GM12872 (cell line): Measurements from ENCODE around the gene HLA-E.

Source experiments
- TF ChIP-seq, protein P1 (sequence below): IDR thresholded peaks from 3 replicates; pipeline ENCODE4 v1.5.1; 2011; ENCODE audit warnings: low read depth, mild to moderate bottlenecking, low read length, moderate library complexity; ENCODE audit not compliant: insufficient read depth

Gene HLA-E

GRCh38 chr6:30463651-30464618 lies 25.4 kb upstream of the HLA-E start:
- TF ChIP-seq, protein P1, sequence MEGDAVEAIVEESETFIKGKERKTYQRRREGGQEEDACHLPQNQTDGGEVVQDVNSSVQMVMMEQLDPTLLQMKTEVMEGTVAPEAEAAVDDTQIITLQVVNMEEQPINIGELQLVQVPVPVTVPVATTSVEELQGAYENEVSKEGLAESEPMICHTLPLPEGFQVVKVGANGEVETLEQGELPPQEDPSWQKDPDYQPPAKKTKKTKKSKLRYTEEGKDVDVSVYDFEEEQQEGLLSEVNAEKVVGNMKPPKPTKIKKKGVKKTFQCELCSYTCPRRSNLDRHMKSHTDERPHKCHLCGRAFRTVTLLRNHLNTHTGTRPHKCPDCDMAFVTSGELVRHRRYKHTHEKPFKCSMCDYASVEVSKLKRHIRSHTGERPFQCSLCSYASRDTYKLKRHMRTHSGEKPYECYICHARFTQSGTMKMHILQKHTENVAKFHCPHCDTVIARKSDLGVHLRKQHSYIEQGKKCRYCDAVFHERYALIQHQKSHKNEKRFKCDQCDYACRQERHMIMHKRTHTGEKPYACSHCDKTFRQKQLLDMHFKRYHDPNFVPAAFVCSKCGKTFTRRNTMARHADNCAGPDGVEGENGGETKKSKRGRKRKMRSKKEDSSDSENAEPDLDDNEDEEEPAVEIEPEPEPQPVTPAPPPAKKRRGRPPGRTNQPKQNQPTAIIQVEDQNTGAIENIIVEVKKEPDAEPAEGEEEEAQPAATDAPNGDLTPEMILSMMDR = no peak

- TF ChIP-seq, protein P1 = no peak
Measured at GRCh38 chr6:30465595-30466306, 23.6 kb upstream of the HLA-E start.

DNA sequence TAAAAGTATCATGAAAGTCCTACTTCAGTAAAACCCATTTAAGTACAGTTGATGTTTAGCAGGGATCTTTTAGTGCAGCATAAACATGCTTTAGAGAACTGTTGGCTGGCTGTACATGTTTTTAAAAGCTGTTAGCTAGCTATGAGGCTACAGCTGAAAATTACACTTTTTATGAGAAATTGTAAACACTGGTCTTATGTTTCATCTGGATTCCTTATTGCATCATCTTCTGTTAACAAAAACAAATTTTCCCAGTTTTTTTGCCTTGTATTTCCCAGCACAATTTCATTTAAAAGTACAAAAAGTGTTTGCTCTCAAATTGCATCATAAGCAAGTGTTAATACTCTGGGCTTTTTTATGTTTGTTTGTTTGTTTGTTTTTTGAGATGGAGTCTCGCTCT lies 18.3 kb upstream of the HLA-E start:
- TF ChIP-seq, protein P1 = no peak

GRCh38 chr6:30480536-30481156 lies 8.7 kb upstream of the HLA-E start:
- TF ChIP-seq, protein P1 = no peak

DNA sequence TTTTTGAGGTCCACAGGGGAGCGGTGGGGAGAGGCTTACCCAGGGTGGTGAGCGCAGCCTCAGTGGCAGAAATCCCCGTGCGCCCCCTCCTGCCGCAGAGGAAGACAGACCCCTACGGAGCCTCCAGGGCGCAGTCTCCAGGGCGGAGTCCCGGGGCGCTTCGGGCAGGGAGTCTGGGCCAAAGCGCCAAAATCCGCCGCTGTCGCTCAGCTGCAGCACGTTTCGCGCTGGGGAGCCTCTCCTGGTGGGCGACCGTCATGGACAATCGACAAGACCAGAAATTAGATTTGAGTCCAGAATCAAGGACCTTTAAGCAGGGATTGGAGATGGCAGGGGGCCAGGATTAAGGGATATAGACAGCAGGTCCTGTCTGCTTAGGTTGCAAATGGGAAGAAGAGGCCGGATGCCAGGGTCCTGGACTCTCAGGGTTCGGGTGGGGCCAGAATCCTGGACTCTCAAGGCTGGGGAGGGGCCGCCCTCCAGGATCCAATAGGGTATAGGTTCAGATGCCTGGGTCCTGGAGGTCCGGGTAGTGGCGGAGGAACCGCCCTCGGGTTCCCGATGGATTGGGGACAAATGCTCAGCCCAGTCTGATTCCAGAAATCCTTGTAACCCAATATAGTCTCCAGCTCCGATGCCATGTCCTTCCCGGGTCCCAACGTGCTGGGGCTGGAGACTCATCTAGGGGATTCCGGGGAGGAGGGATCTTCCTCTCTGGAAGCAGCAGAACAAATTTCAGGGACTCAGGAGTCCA lies 7.9 kb upstream of the HLA-E start:
- TF ChIP-seq, protein P1 = no peak

GRCh38 chr6:30481965-30482644 lies 7.2 kb upstream of the HLA-E start:
- TF ChIP-seq, protein P1 = peak; percentile 93
